ENCODE results near the gene TPM2. TPM values are rescaled to one million over a fixed set of nuclear protein-coding genes. Genes with fewer than 3 reads are reported as not detected.

Gene TPM2
- polyA plus RNA-seq, 1 of the 3 experiments (the other 2 are of a cell fraction) = 620 TPM

DNA sequence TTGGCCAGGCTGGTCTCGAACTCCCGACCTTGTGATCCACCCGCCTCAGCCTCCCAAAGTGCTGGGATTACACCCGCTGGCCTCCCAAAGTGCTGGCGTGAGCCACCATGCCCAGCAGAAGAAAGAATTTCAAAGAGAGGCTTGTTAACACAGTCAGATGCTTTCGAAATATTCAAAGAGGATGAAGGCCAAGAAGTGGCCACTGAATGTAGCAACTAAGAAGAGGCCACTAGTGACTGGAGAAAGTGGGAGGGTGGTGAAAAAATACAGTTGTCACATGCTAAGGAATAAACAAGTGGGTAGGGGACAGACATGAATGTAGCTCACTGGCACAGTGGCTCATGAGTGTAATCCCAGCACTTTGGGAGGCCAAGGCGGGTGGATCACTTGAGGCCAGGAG is 13.0 kb upstream of the TPM2 start:
- H3F3A ChIP-seq (replicated peaks; ENCODE audit: insufficient read depth) = peaks cover 20% of the 10 kb centered on the region
- CTCF ChIA-PET = interaction anchor here (1.1 to 1.4 kb wide), 2 partner anchors 29 to 56 kb away, joined by 3 read pairs; partner anchors contain the start of gene TLN1
- no peaks in the 10 kb centered on the region for H3K4me1 ChIP-seq (ENCODE audit: control insufficient read depth in 1 of 2, insufficient read depth in 2 of 2, low read depth in 1 of 2, low read length in 1 of 2)
- TF ChIP-seq, protein P1, sequence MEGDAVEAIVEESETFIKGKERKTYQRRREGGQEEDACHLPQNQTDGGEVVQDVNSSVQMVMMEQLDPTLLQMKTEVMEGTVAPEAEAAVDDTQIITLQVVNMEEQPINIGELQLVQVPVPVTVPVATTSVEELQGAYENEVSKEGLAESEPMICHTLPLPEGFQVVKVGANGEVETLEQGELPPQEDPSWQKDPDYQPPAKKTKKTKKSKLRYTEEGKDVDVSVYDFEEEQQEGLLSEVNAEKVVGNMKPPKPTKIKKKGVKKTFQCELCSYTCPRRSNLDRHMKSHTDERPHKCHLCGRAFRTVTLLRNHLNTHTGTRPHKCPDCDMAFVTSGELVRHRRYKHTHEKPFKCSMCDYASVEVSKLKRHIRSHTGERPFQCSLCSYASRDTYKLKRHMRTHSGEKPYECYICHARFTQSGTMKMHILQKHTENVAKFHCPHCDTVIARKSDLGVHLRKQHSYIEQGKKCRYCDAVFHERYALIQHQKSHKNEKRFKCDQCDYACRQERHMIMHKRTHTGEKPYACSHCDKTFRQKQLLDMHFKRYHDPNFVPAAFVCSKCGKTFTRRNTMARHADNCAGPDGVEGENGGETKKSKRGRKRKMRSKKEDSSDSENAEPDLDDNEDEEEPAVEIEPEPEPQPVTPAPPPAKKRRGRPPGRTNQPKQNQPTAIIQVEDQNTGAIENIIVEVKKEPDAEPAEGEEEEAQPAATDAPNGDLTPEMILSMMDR (IDR thresholded peaks at IDR 0.05) = no peak
- no peak for TF ChIP-seq FOXJ3 (CRISPR knock-in tag; IDR thresholded peaks at IDR 0.05)
- TF ChIP-seq NRF1 (IDR thresholded peaks at IDR 0.05; ENCODE audit: low read depth, low read length) = no peak
- TF ChIP-seq, protein P2, sequence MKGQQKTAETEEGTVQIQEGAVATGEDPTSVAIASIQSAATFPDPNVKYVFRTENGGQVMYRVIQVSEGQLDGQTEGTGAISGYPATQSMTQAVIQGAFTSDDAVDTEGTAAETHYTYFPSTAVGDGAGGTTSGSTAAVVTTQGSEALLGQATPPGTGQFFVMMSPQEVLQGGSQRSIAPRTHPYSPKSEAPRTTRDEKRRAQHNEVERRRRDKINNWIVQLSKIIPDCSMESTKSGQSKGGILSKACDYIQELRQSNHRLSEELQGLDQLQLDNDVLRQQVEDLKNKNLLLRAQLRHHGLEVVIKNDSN (IDR thresholded peaks at IDR 0.05; ENCODE audit: borderline replicate concordance, low read depth) = no peak
- TF ChIP-seq FOXM1 (IDR thresholded peaks at IDR 0.05; ENCODE audit: low read depth) = no peak
- no peak for TF ChIP-seq TEAD4 (IDR thresholded peaks at IDR 0.05; ENCODE audit: borderline replicate concordance, insufficient read depth)
- TF ChIP-seq GABPA (IDR thresholded peaks at IDR 0.05; ENCODE audit: low read depth) = no peak
- no peak for TF ChIP-seq RCOR1 (IDR thresholded peaks at IDR 0.05; ENCODE audit: low read length)
- no peak for TF ChIP-seq GATA2 (CRISPR knock-in tag; IDR thresholded peaks at IDR 0.05)
- TF ChIP-seq, protein P3, sequence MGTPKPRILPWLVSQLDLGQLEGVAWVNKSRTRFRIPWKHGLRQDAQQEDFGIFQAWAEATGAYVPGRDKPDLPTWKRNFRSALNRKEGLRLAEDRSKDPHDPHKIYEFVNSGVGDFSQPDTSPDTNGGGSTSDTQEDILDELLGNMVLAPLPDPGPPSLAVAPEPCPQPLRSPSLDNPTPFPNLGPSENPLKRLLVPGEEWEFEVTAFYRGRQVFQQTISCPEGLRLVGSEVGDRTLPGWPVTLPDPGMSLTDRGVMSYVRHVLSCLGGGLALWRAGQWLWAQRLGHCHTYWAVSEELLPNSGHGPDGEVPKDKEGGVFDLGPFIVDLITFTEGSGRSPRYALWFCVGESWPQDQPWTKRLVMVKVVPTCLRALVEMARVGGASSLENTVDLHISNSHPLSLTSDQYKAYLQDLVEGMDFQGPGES (IDR thresholded peaks at IDR 0.05; ENCODE audit: low read depth, low read length) = no peak
- TF ChIP-seq TCF12 (IDR thresholded peaks at IDR 0.05) = no peak
- TF ChIP-seq SMC3 (IDR thresholded peaks at IDR 0.05; ENCODE audit: low read depth, low read length) = no peak
- no peak for TF ChIP-seq RAD21 (IDR thresholded peaks at IDR 0.05; ENCODE audit: low read length)
- no peak for TF ChIP-seq ELF1 (IDR thresholded peaks at IDR 0.05)
- no peak for TF ChIP-seq POLR2AphosphoS5 (IDR thresholded peaks at IDR 0.05; ENCODE audit: low read depth, low read length)
- TF ChIP-seq NFIC (IDR thresholded peaks at IDR 0.05; ENCODE audit: borderline replicate concordance) = no peak
- TF ChIP-seq EP300 (IDR thresholded peaks at IDR 0.05; ENCODE audit: borderline replicate concordance in 1 of 2, low read depth in 1 of 2, low read length in 1 of 2) = no peak
- H3K4me3 ChIP-seq (ENCODE audit: low read depth in 2 of 2, low read length in 1 of 2) = no peak overlapping the region
- H4K20me1 ChIP-seq (ENCODE audit: insufficient read depth) = no peaks in the 10 kb centered on the region
- 98% methylated on average over 7 of the region's 7 CpGs for WGBS (ENCODE audit: low lambda C conversion rate)
- H3K9me2 ChIP-seq = no peaks in the 10 kb centered on the region
- no peak overlapping the region for H3K9ac ChIP-seq
- H3K9me3 ChIP-seq = no peaks in the 10 kb centered on the region
- no peaks in the 10 kb centered on the region for H3K27me3 ChIP-seq (ENCODE audit: insufficient read depth)
- no peak overlapping the region for H2AFZ ChIP-seq (ENCODE audit: low read depth)
- H3K36me3 ChIP-seq (replicated peaks in 1 of 2; ENCODE audit: control insufficient read depth in 1 of 2, insufficient read depth in 2 of 2, low read length in 1 of 2) = peaks cover 63 to 92% of the 10 kb centered on the region in 2 experiments
- H3K79me2 ChIP-seq (ENCODE audit: insufficient read depth) = no peaks in the 10 kb centered on the region
- no peak overlapping the region for H3K4me2 ChIP-seq
- DNase-seq = no peak
- no peak overlapping the region for H3K27ac ChIP-seq (ENCODE audit: low read depth in 2 of 2, low read length in 1 of 2)
- POLR2A ChIA-PET = no interaction called here

Measured in SK-N-SH (cell line).